ENCODE measurements around the gene PRSS2.

DNA sequence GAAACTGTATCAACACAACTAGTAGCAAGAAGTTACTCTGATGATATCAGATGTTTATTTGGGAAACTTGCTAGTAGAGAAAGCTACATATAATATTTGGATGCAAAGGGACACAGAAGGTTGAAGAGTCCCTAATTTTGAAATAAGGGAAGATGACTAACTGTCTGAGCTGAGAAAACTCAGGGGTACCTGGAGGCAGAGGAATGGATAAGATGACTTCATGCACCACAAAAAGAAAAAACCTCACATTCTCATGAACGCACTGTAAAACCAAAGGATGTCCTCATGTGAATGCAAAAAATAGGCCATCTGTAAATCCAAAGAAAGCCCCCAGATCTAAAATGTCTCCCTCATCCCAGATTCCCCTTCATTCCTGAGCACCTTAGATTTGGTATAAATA is 29.3 kb downstream of the PRSS2 start:
- TF ChIP-seq, protein P1, sequence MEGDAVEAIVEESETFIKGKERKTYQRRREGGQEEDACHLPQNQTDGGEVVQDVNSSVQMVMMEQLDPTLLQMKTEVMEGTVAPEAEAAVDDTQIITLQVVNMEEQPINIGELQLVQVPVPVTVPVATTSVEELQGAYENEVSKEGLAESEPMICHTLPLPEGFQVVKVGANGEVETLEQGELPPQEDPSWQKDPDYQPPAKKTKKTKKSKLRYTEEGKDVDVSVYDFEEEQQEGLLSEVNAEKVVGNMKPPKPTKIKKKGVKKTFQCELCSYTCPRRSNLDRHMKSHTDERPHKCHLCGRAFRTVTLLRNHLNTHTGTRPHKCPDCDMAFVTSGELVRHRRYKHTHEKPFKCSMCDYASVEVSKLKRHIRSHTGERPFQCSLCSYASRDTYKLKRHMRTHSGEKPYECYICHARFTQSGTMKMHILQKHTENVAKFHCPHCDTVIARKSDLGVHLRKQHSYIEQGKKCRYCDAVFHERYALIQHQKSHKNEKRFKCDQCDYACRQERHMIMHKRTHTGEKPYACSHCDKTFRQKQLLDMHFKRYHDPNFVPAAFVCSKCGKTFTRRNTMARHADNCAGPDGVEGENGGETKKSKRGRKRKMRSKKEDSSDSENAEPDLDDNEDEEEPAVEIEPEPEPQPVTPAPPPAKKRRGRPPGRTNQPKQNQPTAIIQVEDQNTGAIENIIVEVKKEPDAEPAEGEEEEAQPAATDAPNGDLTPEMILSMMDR (IDR thresholded peaks at IDR 0.05) = no peak
- TF ChIP-seq POLR2A (IDR thresholded peaks at IDR 0.05) = no peak

All from lower leg skin (tissue), 3 donors.